ENCODE results near the gene STK32B. TPM values are rescaled to one million over a fixed set of nuclear protein-coding genes. Genes with fewer than 3 reads are reported as not detected.

STK32B gene
- total and polyA plus RNA-seq, 12 donors: 0.12 to 0.68 (median 0.34) TPM

DNA sequence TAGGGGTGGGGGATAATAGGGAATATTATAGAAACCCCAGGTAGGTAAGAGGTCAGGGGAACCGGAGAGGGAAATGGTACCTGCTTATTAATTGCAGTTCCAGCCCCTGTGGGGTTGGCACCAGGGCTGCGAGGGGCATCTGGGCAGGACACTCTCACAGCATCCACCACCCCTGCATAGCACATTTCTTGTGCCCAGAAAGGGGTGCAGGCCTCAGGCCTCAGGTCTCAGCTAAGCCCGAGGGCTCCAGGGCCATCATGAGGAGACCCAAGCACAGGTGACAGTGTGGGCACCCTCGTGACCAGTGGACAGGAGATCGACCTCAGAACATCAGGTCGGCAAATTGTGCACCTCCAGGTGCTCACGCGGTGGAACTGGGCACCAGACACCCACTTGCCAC is 492.4 kb downstream of the STK32B start:
- ATAC-seq: no peak
- WGBS, 2 donors: 90 to 92% methylated on average over 8 of the region's 8 CpGs

GRCh38 chr4:5544762-5545161 is 493.5 kb downstream of the STK32B start:
- intact Hi-C loops (cut with DNase I): no loop called here
- H3K27ac ChIP-seq: no peak overlapping the region
- peaks cover 0 to 14% (median 0%) of the 10 kb centered on the region in 11 donors for H3K9me3 ChIP-seq
- no peaks in the 10 kb centered on the region for H3K4me1 ChIP-seq
- H3K27me3 ChIP-seq: no peaks in the 10 kb centered on the region
- WGBS, 2 donors: 59 to 72% methylated on average over 5 of the region's 5 CpGs
- DNase-seq: no peak
- H3K4me3 ChIP-seq: no peak overlapping the region
- H3K36me3 ChIP-seq: no peaks in the 10 kb centered on the region
- no peak for TF ChIP-seq CTCF (IDR thresholded peaks at IDR 0.05)
- ATAC-seq: no peak

More for the DNA sequence above, 492.4 kb downstream of the STK32B start:
- no peak for DNase-seq
- H3K36me3 ChIP-seq: no peaks in the 10 kb centered on the region
- H3K9me3 ChIP-seq: peaks cover 0 to 10% (median 0%) of the 10 kb centered on the region in 11 donors
- no peak overlapping the region for H3K4me3 ChIP-seq
- TF ChIP-seq CTCF (IDR thresholded peaks at IDR 0.05): no peak
- intact Hi-C loops (cut with DNase I): no loop called here
- no peaks in the 10 kb centered on the region for H3K4me1 ChIP-seq
- H3K27ac ChIP-seq: no peak overlapping the region
- H3K27me3 ChIP-seq: no peaks in the 10 kb centered on the region

GRCh38 chr4:5545271-5545670 is 494.0 kb downstream of the STK32B start:
- Histone ChIP-seq H3K9me3 (peaks cover 0 to 19% (median 0%) of the 10 kb centered on the region in 11 donors), H3K27me3 (no peaks in the 10 kb centered on the region), H3K36me3 (no peaks in the 10 kb centered on the region), H3K27ac (no peak overlapping the region), H3K4me3 (no peak overlapping the region), H3K4me1 (no peaks in the 10 kb centered on the region)
- DNase-seq: no peak
- ATAC-seq: no peak
- no peak for TF ChIP-seq CTCF (IDR thresholded peaks at IDR 0.05)
- 45 to 56% methylated on average over 2 of the region's 2 CpGs for WGBS, 2 donors
- intact Hi-C loops (cut with DNase I): no loop called here

- TF ChIP-seq CTCF (IDR thresholded peaks at IDR 0.05): no peak
- ATAC-seq (no peak), DNase-seq (no peak)
- WGBS, 2 donors: 96 to 99% methylated on average over 12 of the region's 12 CpGs
- H3K27ac ChIP-seq: no peak overlapping the region
- peaks cover 0 to 24% (median 0%) of the 10 kb centered on the region in 11 donors for H3K9me3 ChIP-seq
- no peaks in the 10 kb centered on the region for H3K36me3 ChIP-seq
- intact Hi-C loops (cut with DNase I): no loop called here
- H3K4me3 ChIP-seq: no peak overlapping the region
- H3K4me1 ChIP-seq: no peaks in the 10 kb centered on the region
- no peaks in the 10 kb centered on the region for H3K27me3 ChIP-seq
Observed at GRCh38 chr4:5547651-5548249, 496.5 kb downstream of the STK32B start.

Other genes starting within 250 kb of the STK32B start
- 1 to 10 TPM; 1.9 to 6.7 (median 4.0) TPM for gene MSX1, start 191.8 kb upstream of the STK32B start, total RNA-seq
- 1 to 10 TPM; 4.0 to 4.8 TPM for gene MSX1, start 191.8 kb upstream of the STK32B start, polyA plus RNA-seq
- under 1 TPM in 5 of 10 donors, not detected in 5; 0.24 to 0.95 (median 0.55) TPM for gene CYTL1, start 32.0 kb upstream of the STK32B start, total RNA-seq
- gene CYTL1, start 32.0 kb upstream of the STK32B start, polyA plus RNA-seq: under 1 TPM in 1 of 2 donors, not detected in 1; 0.20 TPM

Measured in heart right ventricle (tissue), 16 donors.